Transverse colon (tissue), 4 donors: Measurements from ENCODE around the gene PRDM12. TPM values are rescaled to one million over a fixed set of nuclear protein-coding genes. Genes with fewer than 3 reads are reported as not detected.

Experiments used
- DNase-seq: peaks from one replicate; pipeline ENCODE4 v3.0.0-alpha.2; 2019
- H3K27ac ChIP-seq, 4 donors: fragments of 200-600 bp; sonication (generic); 2 replicates each; pipeline ENCODE4 v1.5.1; 2016 to 2018; ENCODE audit warnings: inconsistent platforms in 4 of 4
- H3K27me3 ChIP-seq: fragments of 200-600 bp; sonication (generic); 2 replicates; pipeline ENCODE4 v1.5.1; 2017; ENCODE audit warnings: inconsistent platforms
- H3K36me3 ChIP-seq, 4 donors: fragments of 200-600 bp; sonication (generic); 2 replicates each; pipeline ENCODE4 v1.5.1; 2017 to 2019; ENCODE audit warnings: inconsistent platforms in 4 of 4
- H3K4me1 ChIP-seq, 4 donors: fragments of 200-600 bp; sonication (generic); 2 replicates each; pipeline ENCODE4 v1.5.1; 2017 to 2020; ENCODE audit warnings: inconsistent platforms in 4 of 4
- H3K4me3 ChIP-seq, 4 donors: fragments of 200-600 bp; sonication (generic); 1 replicate in 1 of 4; 2 replicates in 3 of 4; pipeline versions ENCODE4 v1.5.1 to v1.6.1; 2017 to 2019; ENCODE audit warnings: inconsistent platforms in 4 of 4
- H3K9me3 ChIP-seq, 2 donors: fragments of 200-600 bp; sonication (generic); 2 replicates each; pipeline ENCODE4 v1.5.1; 2017 to 2019; ENCODE audit warnings: inconsistent platforms in 2 of 2
- CTCF ChIP-seq, 5 experiments: fragments of 200-600 bp in 3 of 5; fragments of 450-650 bp in 2 of 5; sonication (generic) in 3 of 5; IDR thresholded peaks; 1 replicate in 2 of 5; 2 replicates in 3 of 5; pipeline ENCODE4 v1.5.1; 2016 to 2017; ENCODE audit warnings: antibody characterized with exemption in 5 of 5, inconsistent platforms in 3 of 5, mild to moderate bottlenecking in 2 of 5, moderate library complexity in 1 of 5
- EP300 ChIP-seq: sonication (generic); formaldehyde crosslinking; IDR thresholded peaks from one replicate; pipeline ENCODE4 v1.6.1; 2017; ENCODE audit warnings: antibody characterized with exemption, low read depth
- POLR2A ChIP-seq: fragments of 450-650 bp; IDR thresholded peaks from one replicate; pipeline ENCODE4 v1.6.1; 2016; ENCODE audit warnings: antibody characterized with exemption, mild to moderate bottlenecking, moderate library complexity
- POLR2AphosphoS5 ChIP-seq, 3 donors: sonication (generic); formaldehyde crosslinking; IDR thresholded peaks; one replicate each; pipeline ENCODE4 v1.6.1; 2016; ENCODE audit warnings: antibody characterized with exemption in 3 of 3
- WGBS, 2 donors: methylation state at CpG; one replicate each; pipeline ENCODE4 v1.1.5; 2018; ENCODE audit warnings: low coverage in 1 of 2; 5-methylcytosine and 5-hydroxymethylcytosine counted together
- in situ Hi-C, 4 donors: fragments of 200-750 bp; cut with MboI; loops; one replicate each; pipeline versions ENCODE4 v1.15.0 to v1.15.1; 2017; ENCODE audit warnings: low sequenced_read_pairs in 3 of 4, low pct_ligation_motif_present in 1 of 4, low pct_unique_long_range_greater_than_20kb in 1 of 4
- intact Hi-C: fragments of 100-400 bp; cut with DNase I; formaldehyde crosslinking; loops from one replicate; pipeline ENCODE4 v1.15.1; 2023; ENCODE audit warnings: low total_unique reads
- total RNA-seq, 4 donors: library from RNA; depleted of rRNA; stranded (reverse); fragments of >200 nt; gene quantifications; one replicate each; pipeline ENCODE4 v1.1.0, GENCODE V29; 2016

PRDM12 gene
- total RNA-seq, 4 donors from 2014 or later, result not detected

- Histone ChIP-seq H3K9me3 (no peaks in the 10 kb centered on the region), H3K4me1 (peaks cover 9 to 16% (median 12%) of the 10 kb centered on the region in 4 donors), H3K27me3 (peaks cover 39% of the 10 kb centered on the region), H3K36me3 (no peaks in the 10 kb centered on the region), H3K4me3 (no peak overlapping the region), H3K27ac (no peak overlapping the region)
- in situ Hi-C loops, result loop anchor here in 3 of 4 donors (10.0 kb wide), 3 partner anchors 195 to 215 kb away; no protein-coding TSS in a partner anchor
- DNase-seq, result no peak
- 71 to 79% methylated on average over 2 to 4 of the region's 4 CpGs for WGBS, 2 donors
- intact Hi-C loops, result no loop called here
- TF ChIP-seq POLR2AphosphoS5 (IDR thresholded peaks at IDR 0.05) (no peak), POLR2A (no peak), CTCF (IDR thresholded peaks at IDR 0.05) (no peak), EP300 (no peak)
Observed at GRCh38 chr9:130669965-130670364, 5.6 kb downstream of the PRDM12 start.

DNA sequence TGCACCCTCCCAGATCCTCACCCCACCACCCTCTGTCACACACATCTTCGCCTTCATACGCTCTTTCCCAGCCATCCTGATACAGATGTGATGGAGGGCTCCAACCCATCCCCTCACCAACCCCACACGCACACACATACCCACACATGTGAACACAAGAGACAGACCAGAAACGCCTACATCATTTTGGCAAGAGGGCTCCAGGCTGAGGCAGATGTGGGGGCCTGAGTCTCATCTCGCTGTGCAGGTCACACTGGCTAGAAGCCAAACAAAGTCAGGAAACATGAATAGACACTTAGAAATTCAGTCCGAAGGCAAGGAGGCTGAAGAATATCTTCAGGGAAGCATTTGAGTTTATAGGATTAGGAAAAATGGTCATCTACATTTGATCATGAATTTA, 6.2 kb downstream of the PRDM12 start:
- in situ Hi-C loops (loop anchor here in 3 of 4 donors (10.0 kb wide), 3 partner anchors 196 to 216 kb away; no protein-coding TSS in a partner anchor), intact Hi-C loops (no loop called here)
- WGBS, 2 donors, result 75 to 82% methylated on average over 1 to 6 of the region's 6 CpGs
- Histone ChIP-seq H3K27me3 (peaks cover 33% of the 10 kb centered on the region), H3K4me1 (peaks cover 5 to 9% (median 7%) of the 10 kb centered on the region in 4 donors), H3K27ac (no peak overlapping the region), H3K9me3 (no peaks in the 10 kb centered on the region), H3K36me3 (no peaks in the 10 kb centered on the region), H3K4me3 (no peak overlapping the region)
- no peak for DNase-seq
- TF ChIP-seq POLR2A, result no peak
- no peak for TF ChIP-seq EP300
- TF ChIP-seq POLR2AphosphoS5 (IDR thresholded peaks at IDR 0.05), result no peak
- TF ChIP-seq CTCF (IDR thresholded peaks at IDR 0.05), result no peak

DNA sequence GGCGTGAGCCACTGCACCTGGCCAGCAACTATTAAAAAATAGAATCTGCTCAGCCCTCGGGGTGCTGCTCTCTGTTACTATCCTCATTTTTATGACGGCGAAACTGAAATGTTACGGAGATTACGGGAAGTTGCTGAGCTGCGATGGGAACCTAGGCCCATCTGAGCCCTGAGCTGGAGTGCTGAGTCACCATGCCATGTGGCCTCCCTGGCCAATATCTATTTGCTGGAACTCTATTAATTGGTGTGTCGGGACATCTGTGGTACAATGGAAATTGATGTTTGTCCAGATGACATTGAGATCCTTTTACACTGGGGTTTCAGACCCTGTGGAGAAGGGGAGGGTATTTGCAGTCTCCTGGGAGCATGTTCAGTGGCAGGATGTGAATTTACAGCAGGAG, 8.1 kb downstream of the PRDM12 start:
- WGBS, 2 donors, result 77 to 88% methylated on average over 4 to 8 of the region's 8 CpGs
- in situ Hi-C loops, result loop anchor here in 3 of 4 donors (10.0 kb wide), 3 partner anchors 198 to 218 kb away; no protein-coding TSS in a partner anchor
- Histone ChIP-seq H3K9me3 (no peaks in the 10 kb centered on the region), H3K4me3 (no peak overlapping the region), H3K36me3 (no peaks in the 10 kb centered on the region), H3K27ac (no peak overlapping the region), H3K27me3 (peaks cover 14% of the 10 kb centered on the region), H3K4me1 (no peaks in the 10 kb centered on the region)
- DNase-seq, result no peak
- intact Hi-C loops, result no loop called here
- no peak for TF ChIP-seq POLR2AphosphoS5 (IDR thresholded peaks at IDR 0.05)
- no peak for TF ChIP-seq POLR2A
- TF ChIP-seq CTCF (IDR thresholded peaks at IDR 0.05), result no peak
- TF ChIP-seq EP300, result no peak

GRCh38 chr9:130672933-130673615, 8.7 kb downstream of the PRDM12 start:
- no peaks in the 10 kb centered on the region for H3K9me3 ChIP-seq
- 81 to 100% methylated on average over 3 to 12 of the region's 12 CpGs for WGBS, 2 donors
- DNase-seq, result no peak
- H3K4me1 ChIP-seq, result no peaks in the 10 kb centered on the region
- in situ Hi-C loops, result loop anchor here in 3 of 4 donors (10.0 kb wide), 3 partner anchors 198 to 218 kb away; no protein-coding TSS in a partner anchor
- H3K27ac ChIP-seq, result no peak overlapping the region
- intact Hi-C loops, result no loop called here
- H3K36me3 ChIP-seq, result no peaks in the 10 kb centered on the region
- no peak for TF ChIP-seq EP300
- no peak for TF ChIP-seq POLR2AphosphoS5 (IDR thresholded peaks at IDR 0.05)
- TF ChIP-seq POLR2A, result no peak
- TF ChIP-seq CTCF (IDR thresholded peaks at IDR 0.05), result no peak
- no peak overlapping the region for H3K4me3 ChIP-seq
- peaks cover 8% of the 10 kb centered on the region for H3K27me3 ChIP-seq
